ENCODE data around the gene WBP1L.
"Not testable (repeated sequence)": the region's sequence is repeated elsewhere in the genome, so short reads cannot be mapped to it uniquely, and the experiment has no call there.

Gene WBP1L

DNA sequence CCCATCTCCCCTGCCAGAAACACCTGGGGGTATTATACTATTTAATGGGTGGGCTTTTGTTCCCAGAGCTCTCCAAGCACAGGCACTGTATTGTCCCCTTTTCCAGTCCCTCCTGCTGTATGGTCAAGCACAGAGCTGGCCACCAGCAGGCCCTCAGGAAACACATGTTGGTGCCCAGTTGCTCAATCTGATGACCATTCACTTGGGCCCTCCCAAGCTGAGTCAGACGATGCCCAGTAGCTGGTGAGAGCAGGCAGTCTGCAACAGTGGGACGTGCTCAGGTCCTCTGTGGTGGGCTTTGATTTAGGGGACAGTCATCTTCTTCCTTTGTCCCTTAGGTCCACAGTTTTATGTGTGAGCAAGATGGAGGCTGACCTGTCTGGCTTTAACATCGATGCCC lies 17.5 kb upstream of the WBP1L start:
- DNase-seq: no peak

- no peak for DNase-seq
Measured at GRCh38 chr10:102727037-102727818, 16.5 kb upstream of the WBP1L start.

- no peak for DNase-seq
Measured at GRCh38 chr10:102729029-102730026, 14.4 kb upstream of the WBP1L start.

DNA sequence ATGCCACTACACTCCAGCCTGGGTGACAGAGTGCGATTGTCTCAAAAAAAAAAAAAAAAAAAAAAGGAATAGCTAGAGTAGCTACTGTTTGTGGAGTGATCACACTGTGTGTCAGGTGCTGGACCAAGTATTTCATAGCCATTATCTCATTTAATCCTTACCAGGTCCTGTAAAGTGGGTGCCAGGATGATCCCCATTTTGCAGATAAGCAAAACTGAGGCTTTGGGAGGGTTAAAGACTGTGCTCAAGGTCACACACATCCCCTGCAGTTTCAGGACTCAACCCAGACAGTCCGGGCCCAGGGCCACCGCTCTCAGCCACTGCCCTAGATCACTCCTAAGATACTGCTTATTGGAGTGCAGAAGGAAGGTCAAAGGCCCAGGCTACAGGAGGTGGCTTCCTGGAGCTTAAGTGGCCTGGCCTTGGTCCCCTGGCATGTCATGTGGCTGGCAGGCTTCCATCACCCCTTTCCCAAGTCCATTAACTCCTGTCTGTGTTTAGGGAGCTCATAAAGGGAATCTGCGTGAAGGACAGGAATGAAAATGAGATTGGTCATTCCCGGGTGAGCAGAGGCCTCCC lies 12.4 kb upstream of the WBP1L start:
- no peak for DNase-seq

GRCh38 chr10:102732661-102733060 lies 11.1 kb upstream of the WBP1L start:
- no peak for DNase-seq

DNA sequence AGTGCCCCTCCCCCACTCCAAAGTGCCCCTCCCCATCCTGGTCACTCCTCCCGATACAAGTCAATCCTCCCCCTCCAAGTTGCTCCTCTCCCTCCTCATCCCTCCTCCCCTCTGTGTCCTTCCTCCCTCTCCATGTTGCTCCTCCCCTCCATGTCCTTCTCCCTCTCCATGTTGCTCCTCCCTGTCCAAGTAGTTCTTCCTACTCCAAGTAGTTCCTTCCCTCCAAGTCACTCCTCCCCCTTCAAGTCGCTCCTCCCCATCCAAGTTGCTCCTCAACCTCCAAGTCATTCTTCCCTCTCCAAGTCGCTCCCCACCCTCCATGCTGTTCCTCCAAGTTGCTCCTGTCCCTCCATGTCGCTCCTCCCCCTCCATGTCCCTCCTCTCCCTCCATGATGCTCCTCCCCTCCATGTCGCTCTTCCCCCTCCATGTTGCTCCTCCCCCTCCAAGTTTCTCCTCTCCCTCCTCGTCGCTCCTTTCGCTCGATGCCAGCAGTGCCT lies 8.6 kb upstream of the WBP1L start:
- no peak for DNase-seq

- DNase-seq: no peak
Measured at GRCh38 chr10:102738692-102739121, 5.0 kb upstream of the WBP1L start.

DNA sequence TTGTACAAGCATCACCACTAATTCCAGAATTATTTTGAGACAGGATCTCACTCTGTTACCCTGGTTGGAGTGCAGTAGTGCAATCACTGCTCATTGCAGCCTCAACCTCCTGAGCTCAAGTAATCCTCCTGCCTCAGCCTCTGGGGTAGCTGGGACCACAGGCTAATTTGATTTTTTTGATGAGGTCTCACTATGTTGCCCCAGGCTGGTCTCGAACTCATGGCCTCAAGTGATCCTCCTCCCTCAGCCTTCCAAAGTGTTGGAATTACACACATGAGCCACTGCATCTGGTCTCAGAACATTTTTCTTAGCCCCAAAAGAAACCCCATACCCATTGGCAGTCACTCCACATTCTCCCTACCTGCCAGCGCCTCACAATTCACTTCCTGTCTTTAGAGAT lies 3.5 kb upstream of the WBP1L start:
- no peak for DNase-seq

- DNase-seq: no peak
Measured at GRCh38 chr10:102741726-102742237, 2.0 kb upstream of the WBP1L start.

- not testable (repeated sequence) for DNase-seq
Measured at GRCh38 chr10:102742313-102742712, 1.4 kb upstream of the WBP1L start.

GRCh38 chr10:102743078-102743587 lies 615 bp upstream of the WBP1L start:
- no peak for DNase-seq

- no peak for DNase-seq
Measured at GRCh38 chr10:102744374-102745051, 765 bp downstream of the WBP1L start.

GRCh38 chr10:102745157-102745556 lies 1.4 kb downstream of the WBP1L start:
- DNase-seq: no peak

GRCh38 chr10:102752266-102752930 lies 8.7 kb downstream of the WBP1L start:
- DNase-seq: no peak

GRCh38 chr10:102752934-102753664 lies 9.4 kb downstream of the WBP1L start:
- DNase-seq: no peak

DNA sequence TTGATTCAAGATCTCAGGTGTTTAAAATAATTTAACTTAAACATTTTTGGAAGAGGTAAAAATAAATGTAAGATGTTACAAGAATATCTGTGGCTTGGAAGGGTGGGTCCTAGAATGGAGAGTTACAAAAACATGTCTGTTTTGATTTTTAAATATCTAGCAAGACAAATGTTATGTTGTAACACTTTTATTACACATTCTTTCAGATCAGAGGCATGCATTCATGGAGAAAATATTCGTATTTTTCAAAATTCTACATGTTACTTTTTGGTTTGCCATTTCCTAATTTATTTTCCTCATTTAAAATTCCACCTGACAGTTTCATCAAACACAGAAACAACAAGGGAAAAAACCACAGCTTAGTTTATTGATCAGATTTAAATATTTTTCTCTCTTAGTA lies 10.0 kb downstream of the WBP1L start:
- no peak for DNase-seq

GRCh38 chr10:102757323-102757722 lies 13.6 kb downstream of the WBP1L start:
- DNase-seq: no peak

- no peak for DNase-seq
Measured at GRCh38 chr10:102758240-102758932, 14.6 kb downstream of the WBP1L start.

GRCh38 chr10:102758933-102759262 lies 15.2 kb downstream of the WBP1L start:
- not testable (repeated sequence) for DNase-seq

DNA sequence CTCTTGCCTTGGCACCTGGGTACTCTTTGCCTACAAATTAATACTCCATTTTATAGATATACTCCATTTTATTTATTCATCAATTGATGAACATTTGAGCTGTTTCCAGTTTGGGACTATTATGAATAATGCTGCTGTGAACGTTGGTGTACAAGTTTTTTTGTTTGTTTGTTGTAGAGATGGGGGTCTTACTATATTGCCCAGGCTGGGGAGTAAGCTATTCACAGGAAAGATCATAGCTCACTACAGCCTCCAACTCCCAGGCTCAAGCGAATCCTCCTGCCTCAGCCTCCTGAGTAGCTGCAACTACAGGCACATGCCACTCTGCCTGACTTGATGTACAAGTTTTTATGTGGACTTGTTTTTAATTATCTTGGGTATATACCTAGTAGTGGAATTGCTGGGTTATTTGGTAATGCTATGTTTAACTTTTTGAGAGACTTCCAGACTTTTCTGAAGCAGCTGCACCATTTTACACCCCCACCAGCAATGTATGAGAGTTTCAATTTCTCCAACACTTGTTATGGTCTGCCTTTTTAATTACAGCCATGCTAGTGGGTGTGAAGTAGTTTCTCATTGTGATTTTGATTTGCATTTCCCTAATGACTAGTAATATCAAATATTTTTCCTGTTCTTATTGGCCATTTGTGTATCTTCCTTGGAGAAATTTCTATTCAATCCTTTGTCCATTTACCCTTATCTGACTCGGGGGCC lies 15.9 kb downstream of the WBP1L start:
- DNase-seq: no peak
